GM12892 (cell line): ENCODE data around the gene STK38.

Experiments used
- POLR2A ChIP-seq: IDR thresholded peaks from 2 replicates; pipeline ENCODE4 v1.6.1; 2011; ENCODE audit warnings: low read depth, low read length, control low read depth
- POLR2AphosphoS5 ChIP-seq: IDR thresholded peaks from 2 replicates; pipeline ENCODE4 v1.6.1; 2011; ENCODE audit warnings: low read depth, low read length, control low read depth
- TAF1 ChIP-seq: IDR thresholded peaks from 2 replicates; pipeline ENCODE4 v1.6.1; 2011; ENCODE audit warnings: low read depth, mild to moderate bottlenecking, control low read depth, low read length, borderline replicate concordance

DNA sequence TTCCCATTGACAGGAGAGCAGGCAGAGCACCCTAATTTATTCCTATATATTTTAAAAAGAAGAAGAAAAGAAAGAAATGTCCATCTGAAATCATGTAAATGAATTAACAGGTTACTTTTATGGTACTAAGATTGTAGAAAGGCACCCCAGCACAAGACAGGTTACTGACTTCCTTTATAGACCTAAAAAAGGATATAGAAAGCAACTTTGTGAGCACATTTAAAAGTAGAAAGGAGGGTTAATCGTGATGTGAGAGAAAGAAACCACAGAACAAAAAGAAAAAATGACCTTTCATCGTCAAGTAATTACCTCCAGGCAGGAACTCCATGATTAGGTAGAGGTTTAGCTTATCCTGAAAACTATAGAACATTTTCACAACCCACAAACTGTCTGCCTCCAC, 29.9 kb downstream of the STK38 start:
- no peak for TF ChIP-seq POLR2AphosphoS5
- no peak for TF ChIP-seq POLR2A
- no peak for TF ChIP-seq TAF1
